ENCODE data around the gene ATP12A.

DNA sequence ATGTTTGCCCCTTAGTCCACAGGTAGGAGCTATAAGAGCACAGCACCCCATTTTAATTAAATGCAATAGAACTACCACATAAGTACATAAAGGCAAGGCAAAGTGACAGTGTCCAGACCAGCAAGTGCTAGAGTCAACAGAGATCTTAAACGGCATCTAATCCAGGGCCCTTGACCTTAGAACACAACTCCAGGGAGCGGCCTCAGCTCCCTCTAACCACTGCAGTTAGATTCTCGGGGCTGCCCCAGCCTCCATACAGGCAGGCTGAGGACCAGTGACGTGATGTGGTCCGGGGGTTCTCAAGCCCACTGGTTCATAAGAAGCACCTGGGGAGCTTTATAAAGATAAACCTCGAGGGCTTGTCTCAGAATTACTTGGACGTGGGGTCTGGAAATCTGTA, 10.0 kb upstream of the ATP12A start:
- TF ChIP-seq, protein P1, sequence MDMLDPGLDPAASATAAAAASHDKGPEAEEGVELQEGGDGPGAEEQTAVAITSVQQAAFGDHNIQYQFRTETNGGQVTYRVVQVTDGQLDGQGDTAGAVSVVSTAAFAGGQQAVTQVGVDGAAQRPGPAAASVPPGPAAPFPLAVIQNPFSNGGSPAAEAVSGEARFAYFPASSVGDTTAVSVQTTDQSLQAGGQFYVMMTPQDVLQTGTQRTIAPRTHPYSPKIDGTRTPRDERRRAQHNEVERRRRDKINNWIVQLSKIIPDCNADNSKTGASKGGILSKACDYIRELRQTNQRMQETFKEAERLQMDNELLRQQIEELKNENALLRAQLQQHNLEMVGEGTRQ (IDR thresholded peaks at IDR 0.05; ENCODE audit: low read length), result no peak
- TF ChIP-seq POLR2A (IDR thresholded peaks at IDR 0.05; ENCODE audit: control extremely low read depth in 1 of 2, low read depth in 2 of 2, low read length in 2 of 2) (no peak), POLR2AphosphoS5 (IDR thresholded peaks at IDR 0.05; ENCODE audit: low read depth, low read length) (no peak), GABPA (IDR thresholded peaks at IDR 0.05; ENCODE audit: borderline replicate concordance, insufficient read depth, low read length) (no peak), HDAC2 (IDR thresholded peaks at IDR 0.05; ENCODE audit: borderline replicate concordance in 1 of 2, low read depth in 2 of 2, low read length in 2 of 2) (no peak), JUN (IDR thresholded peaks at IDR 0.05; ENCODE audit: low read depth, low read length) (no peak), SIRT6 (IDR thresholded peaks at IDR 0.05; ENCODE audit: low read length) (no peak), JUND (IDR thresholded peaks at IDR 0.05; ENCODE audit: low read length) (no peak), SIN3A (conservative IDR thresholded peaks at IDR 0.05 in 1 of 2, IDR thresholded peaks at IDR 0.05 in 1 of 2; ENCODE audit: low read depth in 1 of 2, low read length in 2 of 2) (no peak)
- TF ChIP-seq, protein P2, sequence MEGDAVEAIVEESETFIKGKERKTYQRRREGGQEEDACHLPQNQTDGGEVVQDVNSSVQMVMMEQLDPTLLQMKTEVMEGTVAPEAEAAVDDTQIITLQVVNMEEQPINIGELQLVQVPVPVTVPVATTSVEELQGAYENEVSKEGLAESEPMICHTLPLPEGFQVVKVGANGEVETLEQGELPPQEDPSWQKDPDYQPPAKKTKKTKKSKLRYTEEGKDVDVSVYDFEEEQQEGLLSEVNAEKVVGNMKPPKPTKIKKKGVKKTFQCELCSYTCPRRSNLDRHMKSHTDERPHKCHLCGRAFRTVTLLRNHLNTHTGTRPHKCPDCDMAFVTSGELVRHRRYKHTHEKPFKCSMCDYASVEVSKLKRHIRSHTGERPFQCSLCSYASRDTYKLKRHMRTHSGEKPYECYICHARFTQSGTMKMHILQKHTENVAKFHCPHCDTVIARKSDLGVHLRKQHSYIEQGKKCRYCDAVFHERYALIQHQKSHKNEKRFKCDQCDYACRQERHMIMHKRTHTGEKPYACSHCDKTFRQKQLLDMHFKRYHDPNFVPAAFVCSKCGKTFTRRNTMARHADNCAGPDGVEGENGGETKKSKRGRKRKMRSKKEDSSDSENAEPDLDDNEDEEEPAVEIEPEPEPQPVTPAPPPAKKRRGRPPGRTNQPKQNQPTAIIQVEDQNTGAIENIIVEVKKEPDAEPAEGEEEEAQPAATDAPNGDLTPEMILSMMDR (IDR thresholded peaks at IDR 0.05; ENCODE audit: control extremely low read depth in 1 of 3, insufficient read depth in 1 of 3, low read depth in 1 of 3, low read length in 3 of 3), result no peak
- TF ChIP-seq, protein P3, sequence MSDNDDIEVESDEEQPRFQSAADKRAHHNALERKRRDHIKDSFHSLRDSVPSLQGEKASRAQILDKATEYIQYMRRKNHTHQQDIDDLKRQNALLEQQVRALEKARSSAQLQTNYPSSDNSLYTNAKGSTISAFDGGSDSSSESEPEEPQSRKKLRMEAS (IDR thresholded peaks at IDR 0.05), result no peak
- TF ChIP-seq, protein P4, sequence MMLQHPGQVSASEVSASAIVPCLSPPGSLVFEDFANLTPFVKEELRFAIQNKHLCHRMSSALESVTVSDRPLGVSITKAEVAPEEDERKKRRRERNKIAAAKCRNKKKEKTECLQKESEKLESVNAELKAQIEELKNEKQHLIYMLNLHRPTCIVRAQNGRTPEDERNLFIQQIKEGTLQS (IDR thresholded peaks at IDR 0.05; ENCODE audit: insufficient read depth, low read depth, low read length), result no peak

Measured in H1 (cell line).